Hepatocyte (in vitro differentiated cells): Measurements from ENCODE around the gene OR13H1. TPM values are rescaled to one million over a fixed set of nuclear protein-coding genes. Genes with fewer than 3 reads are reported as not detected.
"Not testable (repeated sequence)": the region's sequence is repeated elsewhere in the genome, so short reads cannot be mapped to it uniquely, and the experiment has no call there.

Experiments
- DNase-seq: peaks from one replicate; pipeline ENCODE4 v3.0.0-alpha.2; 2016; ENCODE audit warnings: low spot score
- H2AFZ ChIP-seq: fragments of 200-600 bp; sonication (generic); 2 replicates; pipeline ENCODE4 v1.6.0; 2016; ENCODE audit warnings: antibody characterized with exemption, mild to moderate bottlenecking
- H3K27ac ChIP-seq: fragments of 200-600 bp; sonication (generic); 2 replicates; pipeline ENCODE4 v1.5.1; 2016; ENCODE audit warnings: mild to moderate bottlenecking
- H3K27me3 ChIP-seq: fragments of 200-600 bp; sonication (generic); 2 replicates; pipeline ENCODE4 v1.6.1; 2016
- H3K36me3 ChIP-seq: fragments of 200-600 bp; sonication (generic); replicated peaks from 2 replicates; pipeline ENCODE4 v1.5.1; 2016; ENCODE audit warnings: low read depth; ENCODE audit not compliant: insufficient read depth
- H3K4me1 ChIP-seq: fragments of 200-600 bp; sonication (generic); 2 replicates; pipeline ENCODE4 v1.5.1; 2016; ENCODE audit warnings: mild to moderate bottlenecking, moderate library complexity; ENCODE audit not compliant: insufficient read depth
- H3K4me2 ChIP-seq: fragments of 200-600 bp; sonication (generic); 2 replicates; pipeline ENCODE4 v1.6.0; 2016
- H3K4me3 ChIP-seq: fragments of 200-600 bp; sonication (generic); 2 replicates; pipeline ENCODE4 v1.5.1; 2016; ENCODE audit warnings: mild to moderate bottlenecking
- H3K79me2 ChIP-seq: fragments of 200-600 bp; sonication (generic); 2 replicates; pipeline ENCODE4 v1.6.0; 2017; ENCODE audit warnings: mild to moderate bottlenecking
- H3K9me2 ChIP-seq: fragments of 200-600 bp; sonication (generic); replicated peaks from 2 replicates; pipeline ENCODE4 v1.6.0; 2017; ENCODE audit warnings: mild to moderate bottlenecking; ENCODE audit not compliant: insufficient read depth
- H3K9me3 ChIP-seq: fragments of 200-600 bp; sonication (generic); 2 replicates; pipeline ENCODE4 v1.5.1; 2016; ENCODE audit warnings: low read depth, mild to moderate bottlenecking
- H4K20me1 ChIP-seq: fragments of 200-600 bp; sonication (generic); 2 replicates; pipeline ENCODE4 v1.6.0; 2016; ENCODE audit warnings: mild to moderate bottlenecking; ENCODE audit not compliant: insufficient read depth, poor library complexity, severe bottlenecking
- CTCF ChIP-seq: fragments of 200-600 bp; sonication (generic); IDR thresholded peaks from 2 replicates; pipeline ENCODE4 v1.5.1; 2016; ENCODE audit warnings: antibody characterized with exemption, mild to moderate bottlenecking; ENCODE audit not compliant: poor library complexity
- EZH2 ChIP-seq: fragments of 200-600 bp; sonication (generic); IDR thresholded peaks from 2 replicates; pipeline ENCODE4 v1.6.1; 2016; ENCODE audit warnings: antibody characterized with exemption, mild to moderate bottlenecking, borderline replicate concordance
- EZH2phosphoT487 ChIP-seq: fragments of 200-600 bp; sonication (generic); IDR thresholded peaks from one replicate; pipeline ENCODE4 v1.6.1; 2018; ENCODE audit warnings: antibody characterized with exemption, mild to moderate bottlenecking, low read depth, moderate library complexity; ENCODE audit not compliant: unreplicated experiment, severe bottlenecking
- WGBS: methylation state at CpG from one replicate; pipeline ENCODE4 v1.1.6; 2016; ENCODE audit warnings: low lambda C conversion rate; ENCODE audit errors: missing lambda C conversion rate; 5-methylcytosine and 5-hydroxymethylcytosine counted together
- polyA plus RNA-seq: library from polyadenylated mRNA; unstranded; fragments of >200 nt; fragmentation: Nextera tagmentation; extraction: Ambion mirVana; gene quantifications from 2 replicates; pipeline ENCODE4 v1.2.1, GENCODE V29; 2016
- total RNA-seq: library from RNA; depleted of rRNA; stranded (reverse); fragments of >200 nt; gene quantifications from 2 replicates; pipeline ENCODE4 v1.2.3, GENCODE V29; 2014

The OR13H1 gene
- total RNA-seq = not detected in 2 replicates
- not detected in 2 replicates for polyA plus RNA-seq

GRCh38 chrX:131543774-131544173, at the start of gene OR13H1:
Gene OR13H1 (plus strand): TSS chrX:131544074. CDS start chrX:131544074, 0 bp downstream.
- TF ChIP-seq EZH2phosphoT487 = no peak
- TF ChIP-seq EZH2 = no peak
- no peak for TF ChIP-seq CTCF
- H3K4me3 ChIP-seq = no peak within 1 kb of the TSS
- H2AFZ ChIP-seq = no peak within 1 kb of the TSS
- no peaks in the 10 kb centered on the region for H3K9me2 ChIP-seq
- H3K36me3 ChIP-seq = no peaks in the 10 kb centered on the region
- no peaks in the 10 kb centered on the region for H3K79me2 ChIP-seq
- H3K27ac ChIP-seq = no peak within 1 kb of the TSS
- no peaks in the 10 kb centered on the region for H3K4me1 ChIP-seq
- H3K4me2 ChIP-seq = no peak within 1 kb of the TSS
- WGBS = 48% methylated on average over 1 of the region's 1 CpG
- no peaks in the 10 kb centered on the region for H3K9me3 ChIP-seq
- no peaks in the 10 kb centered on the region for H4K20me1 ChIP-seq
- no peaks in the 10 kb centered on the region for H3K27me3 ChIP-seq
- DNase-seq = no peak

GRCh38 chrX:131501556-131501955, 42.3 kb upstream of the OR13H1 start:
- not testable (repeated sequence) for H3K27me3 ChIP-seq, H3K4me1 ChIP-seq, H3K36me3 ChIP-seq, H4K20me1 ChIP-seq, H3K9me2 ChIP-seq, H3K79me2 ChIP-seq, DNase-seq, H3K4me2 ChIP-seq, H3K27ac ChIP-seq, H3K9me3 ChIP-seq, H2AFZ ChIP-seq, H3K4me3 ChIP-seq
- 61% methylated on average over 5 of the region's 5 CpGs for WGBS

- no peaks in the 10 kb centered on the region for H3K79me2 ChIP-seq
- DNase-seq = no peak
- H3K27me3 ChIP-seq = no peaks in the 10 kb centered on the region
- H3K4me1 ChIP-seq = no peaks in the 10 kb centered on the region
- H3K4me3 ChIP-seq = no peak overlapping the region
- 67% methylated on average over 9 of the region's 9 CpGs for WGBS
- H3K36me3 ChIP-seq = no peaks in the 10 kb centered on the region
- no peak overlapping the region for H2AFZ ChIP-seq
- no peak overlapping the region for H3K27ac ChIP-seq
- TF ChIP-seq EZH2phosphoT487 (no peak), EZH2 (no peak), CTCF (no peak)
- no peaks in the 10 kb centered on the region for H4K20me1 ChIP-seq
- no peaks in the 10 kb centered on the region for H3K9me2 ChIP-seq
- H3K4me2 ChIP-seq = no peak overlapping the region
- peaks cover 11% of the 10 kb centered on the region for H3K9me3 ChIP-seq
Observed at GRCh38 chrX:131513159-131513914, 30.5 kb upstream of the OR13H1 start.

- TF ChIP-seq CTCF (no peak), EZH2phosphoT487 (no peak), EZH2 (no peak)
- no peak overlapping the region for H3K4me3 ChIP-seq
- H3K4me1 ChIP-seq = no peaks in the 10 kb centered on the region
- no peaks in the 10 kb centered on the region for H4K20me1 ChIP-seq
- no peaks in the 10 kb centered on the region for H3K9me2 ChIP-seq
- H3K9me3 ChIP-seq = no peaks in the 10 kb centered on the region
- no peaks in the 10 kb centered on the region for H3K27me3 ChIP-seq
- DNase-seq = no peak
- no peak overlapping the region for H3K4me2 ChIP-seq
- H3K36me3 ChIP-seq = no peaks in the 10 kb centered on the region
- H3K27ac ChIP-seq = no peak overlapping the region
- H2AFZ ChIP-seq = no peak overlapping the region
- no peaks in the 10 kb centered on the region for H3K79me2 ChIP-seq
- 64% methylated on average over 2 of the region's 2 CpGs for WGBS
Observed at GRCh38 chrX:131521824-131522223, 22.1 kb upstream of the OR13H1 start.
